Colon (tissue), 2 donors: ENCODE data around the gene PGS1.
"Not testable (repeated sequence)": the region's sequence is repeated elsewhere in the genome, so short reads cannot be mapped to it uniquely, and the experiment has no call there.

Source experiments
- FAIRE-seq: peaks from 2 replicates; lab custom pipeline; 2012; peaks lifted over from hg19 to GRCh38; lab: Jason Lieb, UNC
- donor health status: control.
- donor health status: control.

PGS1 gene

GRCh38 chr17:78378225-78379130 is at the start of gene PGS1:
TSS of gene PGS1 (plus strand) at chr17:78378649. CDS start at chr17:78378666, 17 bp downstream.
- FAIRE-seq: no peak

DNA sequence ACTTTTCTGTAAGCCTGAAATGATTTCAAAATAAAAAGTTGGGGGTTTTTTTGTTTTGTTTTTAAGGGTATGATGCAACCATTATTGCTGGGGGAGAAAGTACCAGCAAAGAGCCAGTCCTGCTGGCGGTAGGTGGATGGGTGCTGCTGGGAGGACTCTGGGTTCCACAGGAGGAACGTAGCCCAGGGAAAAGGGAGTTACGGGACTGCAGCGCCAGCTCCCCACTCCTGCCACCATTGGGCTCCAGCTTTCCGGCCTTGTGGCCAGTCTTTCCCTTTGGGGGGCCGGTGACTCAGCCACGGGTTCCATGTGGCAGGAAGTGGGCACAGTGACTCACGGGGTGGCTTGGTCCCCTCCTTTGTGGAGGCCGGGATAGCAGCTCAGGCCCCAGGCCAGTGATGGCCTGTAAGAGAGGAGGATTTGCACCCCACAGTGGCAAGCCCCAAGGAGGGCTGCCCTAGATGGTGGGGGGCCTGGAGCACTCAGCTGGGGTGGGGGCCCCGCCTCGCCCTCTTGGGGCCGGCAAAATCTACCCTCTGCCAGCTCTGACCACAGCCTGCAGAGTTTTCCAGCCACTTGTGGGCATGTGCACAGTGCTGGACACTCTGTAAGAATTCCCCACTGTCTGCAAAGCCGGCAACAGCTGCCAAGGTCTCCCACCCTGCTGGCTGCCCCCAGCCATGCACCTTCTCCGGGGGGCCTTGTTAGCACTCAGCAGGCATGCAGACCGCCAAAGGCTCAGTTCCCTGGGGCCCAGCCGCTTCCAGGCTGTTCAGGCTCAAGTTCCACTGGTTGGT is 49.0 kb upstream of the PGS1 start:
- no peak for FAIRE-seq

DNA sequence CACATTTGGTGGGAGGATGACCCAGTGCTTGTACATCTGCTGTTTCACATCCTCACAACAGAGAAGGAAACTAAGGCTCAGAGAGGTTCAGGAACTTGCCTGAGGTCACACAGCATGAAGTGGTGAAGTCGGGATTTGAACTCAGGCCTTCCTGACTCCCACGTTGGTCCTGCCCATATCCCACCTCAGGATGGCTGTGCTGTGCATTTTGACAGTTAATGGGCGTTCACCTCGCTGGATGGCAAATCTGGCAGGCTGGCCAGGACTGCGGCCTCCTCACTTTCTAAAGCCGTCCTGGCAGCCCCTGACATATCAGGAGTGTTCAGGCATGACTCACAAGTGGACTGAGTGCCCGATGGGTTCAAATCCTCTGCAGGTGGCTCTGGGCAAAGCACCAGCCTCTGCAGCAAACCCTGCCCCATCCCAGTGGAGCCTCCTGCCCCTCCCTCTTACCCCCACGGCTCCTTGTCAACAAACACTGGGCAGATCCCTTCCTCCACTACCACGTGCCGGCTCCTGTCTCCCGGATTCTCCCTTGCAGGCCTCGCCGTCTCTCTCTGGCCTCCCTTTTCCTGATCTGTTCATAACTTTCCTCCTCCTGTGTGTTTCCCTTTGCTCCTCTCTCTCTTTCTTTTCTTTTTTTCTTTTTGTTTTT is 47.8 kb upstream of the PGS1 start:
- FAIRE-seq: no peak

- FAIRE-seq: not testable (repeated sequence)
These were observed 47.1 kb upstream of the PGS1 start for GRCh38 chr17:78331355-78331754.

DNA sequence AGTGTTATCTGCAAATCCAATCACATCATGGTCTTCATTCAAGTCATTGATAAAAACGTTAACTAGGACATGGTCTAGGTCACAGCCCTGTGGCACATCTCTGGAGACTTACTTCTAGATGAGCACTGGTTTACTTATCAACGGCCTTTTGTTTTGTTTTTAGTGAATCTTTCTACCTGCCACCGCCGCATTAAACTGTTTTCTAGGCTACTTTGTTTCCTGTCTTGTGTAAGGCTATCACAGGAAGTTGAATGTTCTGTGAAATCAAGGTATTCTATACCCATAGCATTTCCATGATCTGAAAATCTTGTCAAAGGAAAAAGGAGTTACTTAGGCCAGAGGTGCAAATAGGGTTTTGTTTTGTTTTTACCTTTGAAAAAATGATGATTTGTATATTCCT is 45.5 kb upstream of the PGS1 start:
- no peak for FAIRE-seq

GRCh38 chr17:78335209-78335608 is 43.2 kb upstream of the PGS1 start:
- no peak for FAIRE-seq

GRCh38 chr17:78337244-78338109 is 41.0 kb upstream of the PGS1 start:
- FAIRE-seq: no peak

GRCh38 chr17:78338486-78339259 is 39.8 kb upstream of the PGS1 start:
- FAIRE-seq: no peak

DNA sequence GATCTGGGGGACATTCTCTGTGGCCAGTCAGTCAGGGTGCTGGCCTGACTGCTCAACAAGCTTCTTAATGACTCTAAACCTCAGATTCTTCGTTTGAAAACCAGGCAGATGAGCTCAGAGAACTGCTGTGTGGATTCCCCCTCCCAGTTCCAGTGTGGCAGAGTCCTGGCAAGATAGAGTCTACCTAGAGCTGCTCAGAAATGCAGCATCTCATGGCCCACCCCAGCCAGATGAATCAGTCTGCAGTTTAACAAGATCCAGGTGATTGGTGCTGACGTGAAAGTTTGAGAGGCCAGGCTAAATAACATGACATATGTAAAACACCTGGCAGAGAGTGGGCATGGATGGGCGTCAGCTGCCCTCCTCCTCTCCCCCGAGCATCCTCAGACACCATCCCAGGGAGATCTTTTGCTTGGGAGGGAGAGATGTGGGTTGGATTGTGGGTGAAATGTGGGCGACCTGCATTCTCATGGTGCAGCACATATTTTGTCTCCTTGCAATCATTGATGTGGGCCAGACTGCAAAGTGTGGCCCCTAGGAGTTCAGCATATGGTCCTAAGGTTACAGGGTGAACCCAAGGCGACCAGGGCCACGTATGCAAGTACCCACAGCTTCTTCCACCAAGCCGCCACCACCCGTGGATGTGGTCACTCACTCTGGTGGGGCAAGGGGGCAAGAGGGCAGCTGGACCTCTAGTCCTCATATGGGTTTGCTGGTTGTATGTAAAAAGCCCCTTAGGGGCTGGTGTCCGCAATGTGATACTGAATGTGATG is 38.1 kb upstream of the PGS1 start:
- no peak for FAIRE-seq

DNA sequence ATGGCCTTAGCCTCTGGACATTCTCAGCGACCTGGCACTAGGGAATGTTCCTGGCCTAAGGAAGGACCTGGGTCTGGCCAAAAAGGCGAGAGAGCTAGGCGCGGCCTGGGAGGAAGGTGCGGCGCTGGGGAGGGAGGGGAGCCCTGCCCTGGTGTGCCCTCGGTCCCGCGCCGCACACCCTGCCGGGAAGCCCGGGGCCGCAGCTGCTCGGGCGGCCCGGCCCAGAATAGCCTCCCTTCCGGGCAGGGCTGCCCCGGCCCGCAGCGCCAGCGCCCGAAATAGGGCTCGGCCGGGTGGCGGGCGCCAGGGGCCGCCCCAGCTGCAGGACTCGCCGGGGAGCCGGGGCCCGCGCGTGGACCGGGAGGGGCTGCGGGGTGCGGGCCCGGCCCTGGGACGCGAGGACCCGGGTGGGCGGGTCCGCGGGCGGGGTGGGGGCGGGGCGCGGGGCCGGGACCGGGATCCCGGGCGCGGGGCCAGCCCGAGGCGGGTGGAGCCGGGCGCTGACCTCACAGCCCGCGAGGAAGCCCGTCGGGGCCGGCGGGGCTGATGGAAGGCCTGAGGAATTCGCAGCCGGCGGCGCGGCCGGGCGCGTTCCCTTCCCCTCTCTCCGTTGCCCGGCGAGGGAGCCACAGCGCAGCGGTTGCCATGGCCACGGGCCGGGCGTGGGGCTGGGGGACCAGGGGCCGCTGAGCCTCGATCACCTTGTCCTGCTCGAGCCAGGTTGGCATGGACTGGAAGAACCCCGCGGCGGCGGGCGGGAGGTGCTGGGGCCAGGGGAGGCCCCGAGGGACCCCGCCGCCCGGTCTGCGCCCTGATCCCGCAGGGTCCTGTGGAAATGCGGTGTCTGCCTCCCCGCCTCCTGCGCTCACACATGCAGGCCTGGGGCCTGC is 36.6 kb upstream of the PGS1 start:
- no peak for FAIRE-seq

DNA sequence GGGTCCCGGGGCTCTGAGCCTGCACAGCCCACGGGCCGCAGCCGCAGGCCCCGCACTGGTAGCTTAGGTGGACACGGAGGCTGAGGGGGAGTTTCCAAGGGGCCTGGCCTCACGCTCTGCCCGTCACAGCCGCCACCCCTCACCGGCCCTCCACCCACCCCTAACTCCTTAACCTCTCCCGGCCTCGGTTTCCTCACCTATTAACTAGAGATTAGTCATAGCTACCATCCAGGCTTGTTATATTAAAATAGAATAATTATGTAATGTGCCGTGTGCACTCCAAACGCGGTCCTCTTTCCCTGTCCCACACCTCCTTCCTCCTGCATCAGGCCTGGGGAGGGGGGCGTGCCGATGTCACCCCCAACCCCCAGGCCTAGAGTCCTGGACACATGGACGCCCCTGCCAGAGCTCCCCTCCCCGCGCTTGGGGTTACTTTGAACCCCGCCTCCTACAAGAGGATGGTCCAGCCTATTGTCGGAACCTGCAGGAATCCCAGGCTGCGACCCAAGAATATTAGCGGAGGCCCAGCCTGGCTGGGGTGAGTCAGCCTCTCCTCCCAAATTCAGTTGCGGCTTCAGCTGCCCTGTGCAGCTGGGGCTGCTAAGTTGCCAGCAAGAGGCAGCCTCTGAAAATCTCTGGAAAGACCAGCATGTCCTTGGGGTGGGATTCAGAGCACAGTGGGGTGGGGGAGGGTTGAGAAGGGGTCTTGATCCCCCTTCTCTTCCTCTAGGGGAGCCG is 35.8 kb upstream of the PGS1 start:
- FAIRE-seq: no peak

DNA sequence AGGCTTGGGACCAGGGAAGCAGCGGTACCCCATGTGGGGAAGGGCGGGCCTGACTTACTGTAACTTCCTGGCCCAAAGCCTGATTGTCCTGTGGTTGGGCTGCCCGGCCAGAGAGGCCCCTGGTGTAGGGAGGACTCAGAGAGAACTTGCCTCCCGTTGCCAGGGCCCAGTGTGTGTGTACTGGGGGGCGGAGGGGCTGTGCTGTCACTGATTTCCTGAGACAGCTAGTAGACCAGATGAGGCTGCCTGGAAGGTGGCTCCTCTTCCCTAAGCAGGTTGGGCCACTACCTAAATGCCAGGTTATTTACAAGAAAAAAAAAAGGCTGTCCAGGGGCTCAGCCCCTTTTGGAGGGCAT is 35.3 kb upstream of the PGS1 start:
- no peak for FAIRE-seq

- no peak for FAIRE-seq
These were observed 34.8 kb upstream of the PGS1 start for GRCh38 chr17:78343543-78344201.

DNA sequence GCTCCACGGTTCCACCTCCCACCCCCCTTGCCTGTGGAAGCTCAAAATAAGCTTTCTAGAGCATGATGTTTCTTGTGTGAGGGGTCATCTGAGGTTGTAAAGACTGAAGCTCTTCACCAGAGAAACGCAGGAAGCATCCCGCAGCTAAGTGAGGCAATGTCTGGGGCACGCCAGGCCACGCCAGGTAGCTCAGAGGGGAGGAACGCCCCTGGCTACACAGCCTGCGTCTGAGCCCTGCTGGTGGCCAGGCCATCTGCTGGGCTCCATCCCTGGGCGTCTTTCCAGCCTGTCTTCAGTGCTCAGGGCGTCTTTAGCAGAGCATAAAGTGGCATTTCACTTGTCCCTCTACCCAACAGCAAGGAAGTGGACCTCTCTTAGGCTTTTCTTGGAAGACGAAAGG is 33.8 kb upstream of the PGS1 start:
- no peak for FAIRE-seq

- FAIRE-seq: no peak
These were observed 33.3 kb upstream of the PGS1 start for GRCh38 chr17:78345172-78345571.

DNA sequence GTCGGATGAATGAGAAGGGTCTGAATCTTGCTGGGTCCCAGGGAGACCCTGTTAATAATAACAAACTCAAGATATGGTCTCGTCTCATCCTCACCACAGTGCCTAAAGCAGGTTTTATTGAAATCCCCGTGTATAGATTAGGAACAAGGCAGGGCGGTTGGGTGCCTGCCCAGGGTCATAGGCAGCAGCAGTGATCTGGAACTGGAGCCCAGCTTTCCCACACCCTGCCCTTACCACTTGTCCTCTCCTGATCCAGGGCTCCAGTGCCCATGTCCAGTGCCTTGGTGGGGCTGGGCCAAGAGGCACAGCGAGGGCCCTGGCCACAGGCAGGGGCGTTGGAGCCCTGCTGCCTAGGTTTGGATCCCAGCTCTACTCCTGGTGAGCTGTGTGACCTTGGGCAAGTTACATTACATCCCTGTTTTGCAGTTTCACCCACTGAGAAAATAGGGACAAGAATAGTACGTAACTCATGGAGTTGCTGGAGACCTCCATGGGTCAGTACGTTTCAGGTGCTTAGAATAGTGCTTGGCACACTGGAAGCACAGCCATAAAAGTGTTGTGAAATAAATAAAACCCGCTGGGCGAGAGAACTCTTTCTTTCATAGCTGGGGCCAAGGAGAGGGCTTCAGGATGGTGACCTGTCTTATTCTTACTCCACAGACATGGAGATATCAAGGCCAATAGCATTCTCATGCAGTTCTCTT is 32.5 kb upstream of the PGS1 start:
- FAIRE-seq: no peak

GRCh38 chr17:78346605-78347250 is 31.7 kb upstream of the PGS1 start:
- FAIRE-seq: no peak
